ENCODE measurements around the gene CD101. TPM values are rescaled to one million over a fixed set of nuclear protein-coding genes. Genes with fewer than 3 reads are reported as not detected.

CD101 gene
- total RNA-seq, 1 experiment from 2014 or later, result 0.76 TPM

DNA sequence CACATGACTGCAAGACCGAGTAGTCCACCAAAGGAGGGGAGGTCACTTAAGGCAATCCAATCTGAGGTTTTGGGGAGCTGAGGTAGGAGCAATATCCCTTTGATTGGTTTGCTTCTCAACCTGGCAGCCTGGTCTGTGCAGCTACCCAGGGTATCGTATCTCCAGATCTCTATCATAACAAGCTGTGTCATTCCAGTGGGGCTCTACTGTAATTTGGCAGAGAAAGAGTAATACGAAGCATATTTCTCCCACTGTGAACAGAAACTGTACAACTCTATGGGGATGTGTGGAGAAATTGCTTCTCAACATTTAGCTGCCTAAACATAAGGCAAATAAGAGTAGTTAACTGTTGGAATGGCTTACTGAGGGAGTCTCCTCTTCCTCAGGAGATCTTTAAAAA, 20.6 kb downstream of the CD101 start:
- no peak for TF ChIP-seq EZH2 (IDR thresholded peaks at IDR 0.05; ENCODE audit: low read depth)
- TF ChIP-seq, protein P1, sequence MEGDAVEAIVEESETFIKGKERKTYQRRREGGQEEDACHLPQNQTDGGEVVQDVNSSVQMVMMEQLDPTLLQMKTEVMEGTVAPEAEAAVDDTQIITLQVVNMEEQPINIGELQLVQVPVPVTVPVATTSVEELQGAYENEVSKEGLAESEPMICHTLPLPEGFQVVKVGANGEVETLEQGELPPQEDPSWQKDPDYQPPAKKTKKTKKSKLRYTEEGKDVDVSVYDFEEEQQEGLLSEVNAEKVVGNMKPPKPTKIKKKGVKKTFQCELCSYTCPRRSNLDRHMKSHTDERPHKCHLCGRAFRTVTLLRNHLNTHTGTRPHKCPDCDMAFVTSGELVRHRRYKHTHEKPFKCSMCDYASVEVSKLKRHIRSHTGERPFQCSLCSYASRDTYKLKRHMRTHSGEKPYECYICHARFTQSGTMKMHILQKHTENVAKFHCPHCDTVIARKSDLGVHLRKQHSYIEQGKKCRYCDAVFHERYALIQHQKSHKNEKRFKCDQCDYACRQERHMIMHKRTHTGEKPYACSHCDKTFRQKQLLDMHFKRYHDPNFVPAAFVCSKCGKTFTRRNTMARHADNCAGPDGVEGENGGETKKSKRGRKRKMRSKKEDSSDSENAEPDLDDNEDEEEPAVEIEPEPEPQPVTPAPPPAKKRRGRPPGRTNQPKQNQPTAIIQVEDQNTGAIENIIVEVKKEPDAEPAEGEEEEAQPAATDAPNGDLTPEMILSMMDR (conservative IDR thresholded peaks at IDR 0.05), result no peak
- Histone ChIP-seq H3K79me2 (ENCODE audit: low read depth) (no peaks in the 10 kb centered on the region), H3K9me3 (ENCODE audit: insufficient read depth, low read depth) (no peaks in the 10 kb centered on the region), H3K4me1 (replicated peaks; ENCODE audit: insufficient read depth) (no peaks in the 10 kb centered on the region), H3K4me3 (no peak overlapping the region), H3K4me2 (no peak overlapping the region), H3K36me3 (ENCODE audit: low read depth) (no peaks in the 10 kb centered on the region), H3F3A (ENCODE audit: insufficient read depth, low read depth) (no peaks in the 10 kb centered on the region), H4K20me1 (ENCODE audit: insufficient read depth) (no peaks in the 10 kb centered on the region), H3K27me3 (ENCODE audit: insufficient read depth, low read depth) (no peaks in the 10 kb centered on the region), H3K9me2 (ENCODE audit: insufficient read depth) (no peaks in the 10 kb centered on the region; the same call in 1 of the 2 replicates), H3K27ac (no peak overlapping the region), H2AFZ (no peak overlapping the region)
- DNase-seq, result no peak
- ChIA-PET CTCF (no interaction called here), POLR2A (ENCODE audit: unreplicated experiment) (no interaction called here)
- intact Hi-C loops (cut with micrococcal nuclease; ENCODE audit: unreplicated experiment), result no loop called here
- BruUV-seq (replicated peaks), result no TSS peak

DNA sequence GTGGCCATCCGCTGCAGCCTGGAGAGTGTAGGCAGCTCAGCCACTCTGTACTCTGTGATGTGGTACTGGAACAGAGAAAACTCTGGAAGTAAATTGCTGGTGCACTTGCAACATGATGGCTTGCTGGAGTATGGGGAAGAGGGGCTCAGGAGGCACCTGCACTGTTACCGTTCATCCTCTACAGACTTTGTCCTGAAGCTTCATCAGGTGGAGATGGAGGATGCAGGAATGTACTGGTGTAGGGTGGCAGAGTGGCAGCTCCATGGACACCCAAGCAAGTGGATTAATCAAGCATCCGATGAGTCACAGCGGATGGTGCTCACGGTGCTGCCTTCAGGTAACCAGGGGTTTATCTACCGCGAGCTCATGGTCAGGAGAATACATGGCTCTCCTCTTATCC, 24.0 kb downstream of the CD101 start:
- no peaks in the 10 kb centered on the region for H3K9me3 ChIP-seq (ENCODE audit: insufficient read depth, low read depth)
- ChIA-PET POLR2A (ENCODE audit: unreplicated experiment) (no interaction called here), CTCF (no interaction called here)
- H3K4me2 ChIP-seq, result no peak overlapping the region
- H3F3A ChIP-seq (ENCODE audit: insufficient read depth, low read depth), result no peaks in the 10 kb centered on the region
- no TSS peak for BruUV-seq (replicated peaks)
- no peaks in the 10 kb centered on the region for H3K79me2 ChIP-seq (ENCODE audit: low read depth)
- H2AFZ ChIP-seq, result no peak overlapping the region
- no peak overlapping the region for H3K4me3 ChIP-seq
- no peak overlapping the region for H3K27ac ChIP-seq
- TF ChIP-seq EZH2 (IDR thresholded peaks at IDR 0.05; ENCODE audit: low read depth), result no peak
- TF ChIP-seq, protein P1 (conservative IDR thresholded peaks at IDR 0.05), result no peak
- H3K9me2 ChIP-seq (ENCODE audit: insufficient read depth), result no peaks in the 10 kb centered on the region; the same call in 1 of the 2 replicates
- no peaks in the 10 kb centered on the region for H3K36me3 ChIP-seq (ENCODE audit: low read depth)
- H3K4me1 ChIP-seq (replicated peaks; ENCODE audit: insufficient read depth), result no peaks in the 10 kb centered on the region
- DNase-seq, result no peak
- H3K27me3 ChIP-seq (ENCODE audit: insufficient read depth, low read depth), result no peaks in the 10 kb centered on the region
- intact Hi-C loops (cut with micrococcal nuclease; ENCODE audit: unreplicated experiment), result no loop called here
- H4K20me1 ChIP-seq (ENCODE audit: insufficient read depth), result no peaks in the 10 kb centered on the region

DNA sequence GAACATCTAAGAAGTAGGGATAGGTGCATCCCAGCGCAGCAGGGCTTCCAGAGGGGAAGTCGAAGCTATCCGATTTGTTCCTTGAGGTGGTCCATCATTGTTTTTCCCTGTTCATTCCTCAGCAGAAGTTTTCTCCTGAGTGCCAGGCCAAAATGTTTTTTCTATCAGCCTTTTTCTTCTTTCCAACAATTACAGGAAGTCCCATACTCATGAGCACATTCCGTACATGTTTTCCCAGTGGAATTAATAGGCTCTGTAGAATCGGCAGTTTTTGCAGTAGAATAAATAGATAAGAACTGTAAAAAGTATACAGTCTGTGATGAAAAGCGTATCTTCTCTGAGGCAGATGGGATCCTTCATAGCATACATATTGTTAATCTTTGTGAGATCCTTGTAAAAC, 24.8 kb downstream of the CD101 start:
- H3K27ac ChIP-seq, result no peak overlapping the region

More for the DNA sequence above, 24.8 kb downstream of the CD101 start:
- ChIA-PET CTCF (no interaction called here), POLR2A (ENCODE audit: unreplicated experiment) (no interaction called here)
- Histone ChIP-seq H3K4me3 (no peak overlapping the region), H3K9me2 (ENCODE audit: insufficient read depth) (no peaks in the 10 kb centered on the region; the same call in 1 of the 2 replicates), H3K36me3 (ENCODE audit: low read depth) (no peaks in the 10 kb centered on the region), H4K20me1 (ENCODE audit: insufficient read depth) (no peaks in the 10 kb centered on the region), H2AFZ (no peak overlapping the region), H3K9me3 (ENCODE audit: insufficient read depth, low read depth) (no peaks in the 10 kb centered on the region), H3K4me2 (no peak overlapping the region), H3K4me1 (replicated peaks; ENCODE audit: insufficient read depth) (no peaks in the 10 kb centered on the region), H3K79me2 (ENCODE audit: low read depth) (no peaks in the 10 kb centered on the region), H3K27me3 (ENCODE audit: insufficient read depth, low read depth) (no peaks in the 10 kb centered on the region), H3F3A (ENCODE audit: insufficient read depth, low read depth) (no peaks in the 10 kb centered on the region)
- no peak for DNase-seq
- no TSS peak for BruUV-seq (replicated peaks)
- TF ChIP-seq, protein P1 (conservative IDR thresholded peaks at IDR 0.05), result no peak
- no peak for TF ChIP-seq EZH2 (IDR thresholded peaks at IDR 0.05; ENCODE audit: low read depth)
- intact Hi-C loops (cut with micrococcal nuclease; ENCODE audit: unreplicated experiment), result no loop called here
